GM08714 (cell line): ENCODE results near the gene JMJD6.
A peak's percentile ranks its signal among the peaks of the same experiment; 100 is the strongest.
"Not testable (repeated sequence)": the region's sequence is repeated elsewhere in the genome, so short reads cannot be mapped to it uniquely, and the experiment has no call there.

Experiments
- H3K4me3 ChIP-seq: fragments of 200-500 bp; sonication (Bioruptor generic); 2 replicates; pipeline ENCODE4 v1.5.1; 2014; ENCODE audit warnings: mild to moderate bottlenecking, low read length, inconsistent platforms
- ZNF274 ChIP-seq: IDR thresholded peaks from 2 replicates; pipeline ENCODE4 v1.6.1; 2012; ENCODE audit warnings: mild to moderate bottlenecking, low read depth, low read length

The JMJD6 gene

GRCh38 chr17:76726231-76726775 lies at the start of gene JMJD6:
Gene JMJD6 (minus strand): TSS chr17:76726606. CDS start chr17:76726475, 131 bp downstream.
- peak within 1 kb of the TSS; percentile 93 for H3K4me3 ChIP-seq
- TF ChIP-seq ZNF274, result no peak

- TF ChIP-seq ZNF274, result no peak
- H3K4me3 ChIP-seq, result no peak overlapping the region
Measured at GRCh38 chr17:76775021-76775600, 48.7 kb upstream of the JMJD6 start.

- H3K4me3 ChIP-seq, result no peak overlapping the region
- TF ChIP-seq ZNF274, result no peak
Measured at GRCh38 chr17:76772842-76773525, 46.6 kb upstream of the JMJD6 start.

- TF ChIP-seq ZNF274, result no peak
- no peak overlapping the region for H3K4me3 ChIP-seq
Measured at GRCh38 chr17:76758570-76758969, 32.2 kb upstream of the JMJD6 start.

- no peak overlapping the region for H3K4me3 ChIP-seq
- TF ChIP-seq ZNF274, result no peak
Measured at GRCh38 chr17:76757256-76757655, 30.9 kb upstream of the JMJD6 start.

- H3K4me3 ChIP-seq, result no peak overlapping the region
- no peak for TF ChIP-seq ZNF274
Measured at GRCh38 chr17:76755285-76755684, 28.9 kb upstream of the JMJD6 start.

- no peak for TF ChIP-seq ZNF274
- H3K4me3 ChIP-seq, result no peak overlapping the region; the same call in 1 of the 2 replicates
Measured at GRCh38 chr17:76753061-76753961, 26.9 kb upstream of the JMJD6 start.

- no peak for TF ChIP-seq ZNF274
- no peak overlapping the region for H3K4me3 ChIP-seq
Measured at GRCh38 chr17:76752006-76752405, 25.6 kb upstream of the JMJD6 start.

- no peak overlapping the region for H3K4me3 ChIP-seq
- no peak for TF ChIP-seq ZNF274
Measured at GRCh38 chr17:76751416-76751993, 25.1 kb upstream of the JMJD6 start.

- no peak for TF ChIP-seq ZNF274
- H3K4me3 ChIP-seq, result no peak overlapping the region
Measured at GRCh38 chr17:76748657-76749056, 22.3 kb upstream of the JMJD6 start.

- no peak overlapping the region for H3K4me3 ChIP-seq
- no peak for TF ChIP-seq ZNF274
Measured at GRCh38 chr17:76747716-76748363, 21.4 kb upstream of the JMJD6 start.

- not testable (repeated sequence) for H3K4me3 ChIP-seq
Measured at GRCh38 chr17:76745785-76746184, 19.4 kb upstream of the JMJD6 start.

GRCh38 chr17:76744747-76745146 lies 18.3 kb upstream of the JMJD6 start:
- H3K4me3 ChIP-seq, result no peak overlapping the region
- TF ChIP-seq ZNF274, result no peak

GRCh38 chr17:76742958-76743357 lies 16.6 kb upstream of the JMJD6 start:
- H3K4me3 ChIP-seq, result no peak overlapping the region
- TF ChIP-seq ZNF274, result no peak
